Measurements from ENCODE around the gene ZNF829.

The ZNF829 gene

DNA sequence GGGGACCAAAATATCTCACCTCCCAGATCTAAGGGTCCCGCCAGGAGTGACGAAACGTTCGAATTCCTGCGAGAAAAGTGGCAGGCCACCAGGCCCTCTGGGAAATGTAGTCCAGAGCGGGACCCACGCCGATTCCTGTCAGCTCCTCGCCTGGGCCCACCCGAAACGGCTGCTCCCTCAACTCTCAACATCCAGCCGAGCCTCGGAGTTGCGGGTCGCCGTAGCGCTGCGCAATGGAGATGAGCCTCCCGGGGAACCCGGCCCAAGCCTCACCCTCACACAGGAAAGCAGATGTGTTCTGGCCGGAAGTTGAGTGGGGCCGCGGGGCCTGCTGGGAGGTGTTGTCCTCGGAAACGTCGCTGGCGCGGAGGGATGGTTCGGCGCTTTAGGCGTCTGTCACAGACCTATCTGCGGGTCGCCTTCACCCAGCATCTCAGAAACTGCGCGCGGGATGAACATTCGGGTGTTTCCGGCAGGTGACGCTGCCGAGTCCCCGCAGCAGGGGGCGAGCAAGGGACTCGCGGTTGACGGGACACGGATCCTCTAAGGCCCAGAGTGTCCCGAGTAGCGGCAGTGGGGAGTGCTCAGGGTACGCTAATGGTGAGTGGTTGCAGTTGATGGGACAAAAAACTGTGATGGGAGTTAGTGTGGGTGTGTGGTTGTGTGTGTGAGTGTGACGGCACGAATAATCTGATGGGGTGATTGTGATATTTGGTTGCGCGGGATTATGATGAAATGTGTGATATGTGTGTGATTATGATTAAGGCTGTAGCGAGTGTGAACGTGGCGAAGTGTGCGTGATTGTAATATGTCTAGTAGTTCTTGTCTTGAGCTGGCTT, at the start of gene ZNF829, which contains the start of gene ZNF568:
Gene ZNF829 (minus strand): TSS at position 300 of the 839 bp plus-strand sequence. CDS start 1,124 bp downstream, outside the sequence.
Gene ZNF568 (plus strand): TSS at position 341 of the 839 bp plus-strand sequence. CDS start 6,439 bp downstream, outside the sequence.
- DNase-seq, result peak; percentile 96

DNA sequence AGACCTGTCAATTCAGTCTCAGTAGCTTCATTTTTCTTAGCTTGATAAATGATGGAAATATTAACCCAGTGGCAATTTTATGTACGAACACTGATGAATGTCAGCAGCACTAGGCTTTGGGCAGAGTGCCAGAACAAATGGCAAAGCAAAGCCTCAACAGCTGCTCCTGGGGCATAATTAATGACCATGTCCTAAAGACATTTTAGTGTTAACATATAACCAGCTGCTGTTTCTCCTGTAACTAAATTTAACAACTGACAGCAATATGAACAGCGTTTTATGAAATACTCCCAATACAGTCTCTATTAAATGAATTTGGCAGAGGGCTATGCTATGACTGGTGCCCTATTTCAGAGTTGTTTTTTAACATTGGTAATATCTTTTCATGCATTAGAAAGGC, 47.2 kb upstream of the ZNF829 start:
- no peak for DNase-seq

DNA sequence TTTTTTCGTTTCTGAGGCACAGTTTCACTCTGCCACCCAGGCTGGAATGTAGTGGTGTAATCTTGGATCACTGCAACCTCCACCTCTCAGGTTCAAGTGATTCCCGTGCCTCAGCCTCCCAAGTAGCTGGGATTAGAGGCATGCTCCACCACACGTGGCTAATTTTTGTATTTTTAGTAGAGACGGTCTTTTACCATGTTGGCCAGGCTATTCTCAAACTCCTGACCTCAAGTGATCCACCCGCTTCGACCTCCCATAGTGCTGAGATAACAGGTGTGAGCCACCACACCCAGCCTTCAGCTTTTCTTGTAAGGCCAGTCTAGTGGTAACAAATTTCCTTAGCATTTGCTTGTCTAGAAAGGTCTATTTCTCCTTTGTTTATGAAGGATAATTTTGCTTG, 46.3 kb upstream of the ZNF829 start:
- no peak for DNase-seq

DNA sequence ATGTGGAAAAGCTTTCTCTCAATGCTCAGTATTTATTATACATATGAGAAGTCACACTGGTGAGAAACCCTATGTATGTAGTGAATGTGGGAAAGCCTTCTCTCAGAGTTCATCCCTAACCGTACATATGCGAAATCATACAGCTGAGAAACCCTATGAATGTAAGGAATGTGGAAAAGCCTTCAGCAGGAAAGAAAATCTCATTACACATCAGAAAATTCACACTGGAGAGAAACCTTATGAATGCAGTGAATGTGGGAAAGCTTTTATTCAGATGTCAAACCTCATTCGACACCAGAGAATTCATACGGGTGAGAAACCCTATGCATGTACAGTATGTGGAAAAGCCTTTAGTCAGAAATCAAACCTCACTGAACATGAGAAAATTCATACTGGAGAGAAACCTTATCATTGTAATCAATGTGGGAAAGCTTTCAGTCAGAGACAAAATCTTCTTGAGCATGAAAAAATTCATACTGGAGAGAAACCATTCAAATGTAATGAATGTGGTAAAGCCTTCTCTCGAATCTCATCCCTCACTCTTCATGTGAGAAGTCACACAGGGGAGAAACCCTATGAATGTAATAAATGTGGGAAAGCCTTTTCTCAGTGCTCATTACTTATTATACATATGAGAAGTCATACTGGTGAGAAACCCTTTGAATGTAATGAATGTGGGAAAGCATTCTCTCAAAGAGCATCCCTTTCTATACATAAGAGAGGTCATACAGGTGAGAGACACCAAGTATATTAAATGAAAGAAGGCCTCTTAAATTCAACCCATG, 34.4 kb upstream of the ZNF829 start:
- DNase-seq, result no peak

DNA sequence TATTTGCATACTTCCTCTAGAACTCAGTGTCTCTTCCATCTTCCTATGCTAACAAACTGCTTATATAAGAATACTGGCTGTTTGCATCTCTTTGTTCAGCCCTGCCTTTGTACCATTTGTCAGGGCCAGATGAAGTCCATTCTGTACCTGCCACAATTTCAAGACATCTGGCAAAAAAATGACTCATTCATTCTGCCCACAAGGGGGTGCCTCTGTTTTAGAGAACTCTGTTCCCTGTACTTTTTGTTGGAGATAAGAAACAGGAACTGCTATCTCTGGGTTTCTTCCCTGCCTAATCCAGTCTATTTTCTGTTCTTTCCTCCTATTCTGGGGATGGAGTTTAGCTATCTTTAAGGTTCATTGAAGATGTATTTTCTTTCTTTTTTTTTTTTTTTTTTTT, 23.1 kb upstream of the ZNF829 start:
- DNase-seq, result no peak

DNA sequence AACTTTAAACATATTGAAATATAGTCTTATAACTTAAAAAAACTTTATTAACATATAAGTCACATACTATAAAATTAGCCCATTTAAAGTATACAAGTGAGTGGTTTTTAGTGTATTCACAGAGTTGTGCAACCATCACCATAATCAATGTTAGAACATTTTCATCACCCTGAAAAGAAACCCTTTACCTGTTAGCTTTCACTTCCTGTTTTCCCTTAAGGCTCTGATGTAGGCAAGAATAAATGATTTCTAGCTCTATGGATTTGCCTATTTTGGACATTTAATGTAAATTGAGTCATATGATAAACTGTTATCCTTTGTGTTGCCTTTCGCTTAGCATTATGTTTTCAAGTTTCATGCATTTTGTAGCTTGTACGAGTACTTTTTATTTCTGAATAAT, 15.6 kb upstream of the ZNF829 start:
- DNase-seq, result no peak

DNA sequence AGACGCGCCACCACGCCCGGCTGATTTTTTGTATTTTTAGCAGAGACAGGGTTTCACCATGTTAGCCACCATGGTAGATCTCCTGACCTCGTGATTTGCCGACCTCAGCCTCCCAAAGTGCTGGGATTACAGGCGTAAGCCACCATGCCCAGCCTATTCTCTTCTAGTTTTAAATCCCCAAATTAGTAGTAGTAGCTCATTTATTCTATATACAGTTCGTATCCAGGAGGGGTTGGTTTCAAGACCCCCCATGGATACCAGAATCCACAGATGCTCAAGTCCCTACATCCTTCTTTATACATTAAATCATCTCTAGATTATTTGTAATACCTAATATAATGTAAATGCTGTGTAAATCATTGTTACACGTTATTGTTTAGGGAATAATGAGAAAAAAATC, 2.0 kb upstream of the ZNF829 start:
- DNase-seq, result no peak

DNA sequence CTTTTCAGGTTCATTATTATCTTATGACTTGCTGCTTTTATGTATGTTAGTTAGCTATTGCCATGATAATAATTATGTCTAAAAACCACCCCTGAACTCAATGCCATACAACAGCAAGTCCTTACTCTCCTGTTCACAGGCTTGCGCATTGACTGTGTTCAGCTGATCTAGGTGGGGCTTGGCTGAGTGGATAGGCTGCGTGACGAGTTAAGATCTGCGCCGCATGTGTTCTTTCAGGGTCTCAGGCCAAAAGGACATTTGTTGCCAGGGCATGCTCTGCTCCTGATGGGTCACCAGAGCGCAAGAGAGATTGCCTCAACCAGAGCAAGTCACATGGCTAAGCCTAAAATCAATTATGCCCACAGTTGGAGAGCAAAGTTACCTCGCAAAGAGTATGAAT, 900 bp upstream of the ZNF829 start:
- no peak for DNase-seq

DNA sequence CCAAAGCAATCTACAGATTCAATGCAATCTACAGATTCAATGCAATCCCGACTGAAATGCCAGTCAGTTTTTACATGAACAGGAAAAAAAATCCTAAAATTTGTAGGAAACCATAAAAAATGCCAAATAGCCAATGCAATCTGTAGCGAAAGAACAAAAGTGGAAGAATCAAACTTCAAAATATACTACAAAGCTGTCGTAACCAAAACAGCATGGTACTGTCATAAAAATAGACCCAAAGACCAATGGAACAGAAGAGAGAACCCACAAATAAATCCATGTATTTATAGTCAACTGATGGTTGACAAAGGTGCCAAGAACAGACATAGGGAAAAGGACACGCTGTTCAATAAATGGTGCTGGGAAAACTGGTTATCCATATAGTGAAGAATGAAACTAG, 17.7 kb downstream of the ZNF829 start:
- no peak for DNase-seq

DNA sequence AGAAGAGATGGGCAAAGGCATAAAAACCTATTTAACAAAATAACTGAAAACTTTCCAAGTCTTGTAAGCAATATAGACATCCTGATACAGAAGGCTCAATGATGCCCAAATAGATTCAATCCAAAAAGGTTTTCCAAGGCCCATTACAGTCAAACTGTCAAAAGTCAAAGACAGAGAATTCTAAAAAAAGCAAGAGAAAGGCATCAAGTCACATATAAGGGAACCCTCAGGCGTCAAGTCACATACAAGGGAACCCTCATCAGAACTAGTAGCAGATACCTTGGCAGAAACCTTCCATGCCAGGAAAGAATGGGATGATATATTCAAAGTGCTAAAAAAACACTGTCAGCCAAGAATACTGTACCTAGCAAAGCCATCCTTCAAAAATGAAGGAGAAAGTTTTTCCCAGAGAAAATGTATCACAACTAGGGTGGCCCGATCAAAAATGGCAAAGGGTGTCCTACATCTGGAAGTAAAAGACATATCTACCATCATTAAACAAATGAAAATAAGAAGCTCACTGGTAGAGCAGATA, 21.2 kb downstream of the ZNF829 start:
- DNase-seq, result no peak

DNA sequence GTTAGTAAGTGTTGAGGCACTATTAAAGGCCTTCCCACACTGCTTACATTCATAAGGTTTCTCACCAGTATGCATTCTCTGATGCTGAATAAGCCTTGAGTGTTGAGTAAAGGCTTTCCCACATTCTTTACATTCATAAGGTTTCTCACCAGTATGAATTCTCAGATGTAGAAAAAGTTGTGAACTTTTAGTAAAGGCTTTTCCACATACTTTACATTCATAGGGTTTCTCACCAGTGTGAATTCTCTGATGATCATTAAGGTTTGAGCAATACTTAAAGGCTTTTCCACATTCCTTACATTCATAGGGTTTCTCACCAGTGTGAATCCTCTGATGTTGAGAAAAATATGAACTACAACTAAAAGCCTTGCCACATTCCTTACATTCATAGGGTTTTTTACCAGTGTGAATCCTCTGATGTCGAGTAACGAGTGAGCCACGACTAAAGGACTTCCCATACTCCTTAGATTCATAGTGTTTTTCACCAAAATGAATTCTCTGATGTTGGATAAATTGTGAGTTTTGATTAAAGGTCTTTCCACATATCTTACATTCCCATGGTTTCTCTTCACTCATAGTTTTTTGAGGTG, 24.2 kb downstream of the ZNF829 start:
- no peak for DNase-seq

DNA sequence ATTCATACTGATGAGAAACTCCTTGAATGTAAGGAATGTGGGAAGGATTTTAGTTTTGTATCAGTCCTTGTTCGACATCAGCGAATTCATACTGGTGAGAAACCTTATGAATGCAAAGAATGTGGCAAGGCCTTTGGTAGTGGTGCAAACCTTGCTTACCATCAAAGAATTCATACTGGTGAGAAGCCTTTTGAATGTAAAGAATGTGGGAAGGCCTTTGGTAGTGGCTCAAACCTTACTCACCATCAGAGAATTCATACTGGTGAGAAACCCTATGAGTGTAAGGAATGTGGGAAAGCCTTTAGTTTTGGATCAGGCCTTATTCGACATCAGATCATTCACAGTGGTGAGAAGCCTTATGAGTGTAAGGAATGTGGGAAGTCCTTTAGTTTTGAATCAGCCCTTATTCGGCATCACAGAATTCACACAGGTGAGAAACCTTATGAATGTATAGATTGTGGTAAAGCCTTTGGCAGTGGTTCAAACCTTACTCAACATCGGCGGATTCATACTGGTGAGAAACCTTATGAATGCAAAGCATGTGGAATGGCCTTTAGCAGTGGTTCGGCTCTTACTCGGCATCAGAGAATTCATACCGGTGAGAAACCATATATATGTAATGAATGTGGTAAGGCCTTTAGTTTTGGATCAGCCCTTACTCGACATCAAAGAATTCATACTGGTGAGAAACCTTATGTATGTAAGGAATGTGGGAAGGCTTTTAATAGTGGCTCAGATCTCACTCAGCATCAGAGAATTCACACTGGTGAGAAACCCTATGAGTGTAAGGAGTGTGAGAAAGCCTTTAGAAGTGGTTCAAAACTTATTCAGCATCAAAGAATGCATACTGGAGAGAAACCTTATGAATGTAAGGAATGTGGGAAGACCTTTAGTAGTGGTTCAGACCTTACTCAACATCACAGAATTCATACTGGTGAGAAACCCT, 38.8 kb downstream of the ZNF829 start:
- DNase-seq, result no peak

DNA sequence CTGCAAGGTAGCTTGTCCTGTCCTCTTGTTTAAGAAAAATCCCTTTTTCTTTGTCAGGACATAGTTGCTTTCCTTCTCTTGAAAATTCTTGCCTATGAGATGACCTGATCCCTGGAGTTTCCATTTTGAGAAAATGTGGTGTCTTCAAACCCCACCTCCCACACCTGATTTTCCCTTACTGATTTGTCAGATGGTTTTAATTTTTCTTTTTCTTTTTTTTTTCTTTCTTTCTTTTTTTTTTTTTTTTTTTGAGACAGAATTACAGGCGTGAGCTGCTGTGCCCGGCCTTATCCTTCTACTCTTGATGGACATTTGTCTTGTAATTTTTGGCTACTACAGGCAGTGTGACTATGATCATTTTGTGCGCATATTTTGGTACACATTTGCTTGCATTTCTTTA, 64.2 kb downstream of the ZNF829 start:
- no peak for DNase-seq

DNA sequence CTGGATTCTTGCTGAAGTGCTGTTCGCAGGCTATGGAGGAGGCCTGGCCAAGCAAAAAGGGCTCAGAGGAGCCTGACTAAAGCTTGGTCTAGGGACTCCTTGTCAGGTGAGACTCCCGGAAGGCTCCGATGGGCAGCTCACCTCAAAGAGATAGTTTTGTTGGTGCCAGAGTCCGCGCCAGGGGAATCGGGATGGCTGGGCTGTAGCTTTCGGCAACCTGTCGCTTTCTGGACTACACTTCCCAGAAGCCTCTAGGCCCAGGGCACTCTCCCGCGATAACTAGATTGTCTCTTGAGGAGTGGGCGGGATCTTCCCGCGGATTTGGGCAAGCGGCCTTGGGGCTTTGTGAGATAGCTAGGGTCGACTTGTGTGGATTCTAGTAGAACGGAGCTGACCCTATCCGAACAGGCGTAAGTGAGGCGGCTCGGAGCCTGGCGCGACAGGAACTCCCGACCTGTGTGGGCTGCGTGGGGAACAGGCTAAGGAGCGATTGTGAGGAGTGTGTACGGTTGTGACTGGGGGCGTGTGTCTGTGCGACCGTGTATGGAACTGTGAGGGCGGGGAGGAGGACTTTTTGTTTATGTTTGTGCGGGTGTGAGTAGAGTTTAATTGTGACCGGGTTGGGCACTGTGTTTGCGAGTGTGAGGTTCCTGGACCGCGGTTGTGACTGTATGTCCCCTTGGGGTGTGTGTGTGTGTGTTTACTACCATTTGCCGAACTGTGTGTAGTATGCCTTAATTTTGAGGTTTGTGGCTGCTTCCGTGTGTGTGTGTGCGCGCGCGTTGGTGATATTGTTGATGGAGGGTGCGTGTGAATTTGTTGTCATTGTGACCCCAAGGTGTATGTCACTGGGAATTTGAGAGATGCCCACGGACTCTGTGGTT, 65.3 kb downstream of the ZNF829 start, which contains the start of gene ZNF345:
Gene ZNF345 (plus strand): TSS at position 318 of the 884 bp plus-strand sequence. CDS start 25,955 bp downstream, outside the sequence.
- DNase-seq, result peak; percentile 94

DNA sequence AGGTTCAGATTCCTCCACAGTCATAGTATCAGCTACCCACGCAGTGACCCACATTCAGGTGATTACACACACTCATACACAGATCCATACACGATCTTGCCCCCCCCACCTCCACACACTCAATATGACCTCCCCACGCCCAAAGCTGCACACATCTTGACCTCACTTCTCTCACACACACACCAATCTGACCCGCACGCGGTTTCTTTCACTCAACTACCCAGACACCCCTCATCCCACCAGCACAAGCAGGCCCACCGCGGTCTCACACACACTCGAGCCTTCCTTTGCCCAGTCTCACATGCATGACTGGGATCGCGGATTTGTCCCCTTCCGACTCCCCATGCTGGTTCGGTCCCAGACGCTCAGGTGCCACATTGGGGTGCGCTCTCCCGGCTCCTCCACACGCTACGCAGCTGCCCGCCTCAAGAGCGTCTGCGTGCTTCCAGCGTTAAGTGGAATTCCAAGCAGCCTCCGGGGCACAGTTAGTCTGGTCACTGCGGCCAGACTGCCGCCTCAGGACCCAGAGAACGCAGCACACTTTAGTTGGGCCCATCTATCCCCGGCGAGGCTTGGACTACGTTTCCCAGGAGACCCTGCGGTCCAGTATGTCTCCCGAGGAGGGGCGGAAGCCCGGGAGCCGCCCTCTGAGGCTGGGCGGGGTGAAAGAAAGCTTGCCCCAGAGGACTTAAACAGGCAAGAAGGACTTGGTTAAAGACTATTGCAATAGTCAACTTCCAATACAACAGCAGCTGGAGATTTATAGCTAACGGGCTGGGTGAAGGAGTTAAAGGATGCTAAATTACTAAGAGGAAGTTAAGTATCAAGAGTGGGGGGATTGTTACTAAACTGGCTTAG, 66.2 kb downstream of the ZNF829 start:
- peak; percentile 91 for DNase-seq

DNA sequence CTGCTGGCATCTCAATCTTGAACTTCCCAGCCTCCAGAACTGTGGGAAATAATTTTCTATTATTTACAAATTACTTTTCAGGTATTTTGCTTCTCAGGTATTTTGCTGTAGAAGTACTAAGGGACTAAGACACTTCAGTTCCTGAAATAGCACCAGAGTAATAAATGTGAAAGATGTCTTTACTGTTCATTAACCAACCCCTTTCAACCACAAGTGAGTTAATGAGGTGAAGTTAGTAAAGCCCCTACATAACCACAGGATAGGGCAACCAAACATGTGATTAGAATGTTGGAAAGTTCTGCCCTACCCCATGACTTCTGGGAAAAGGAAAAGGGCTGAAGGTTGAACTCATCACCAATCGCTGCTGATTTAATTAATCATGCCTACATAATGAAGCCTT, 68.1 kb downstream of the ZNF829 start:
- no peak for DNase-seq

DNA sequence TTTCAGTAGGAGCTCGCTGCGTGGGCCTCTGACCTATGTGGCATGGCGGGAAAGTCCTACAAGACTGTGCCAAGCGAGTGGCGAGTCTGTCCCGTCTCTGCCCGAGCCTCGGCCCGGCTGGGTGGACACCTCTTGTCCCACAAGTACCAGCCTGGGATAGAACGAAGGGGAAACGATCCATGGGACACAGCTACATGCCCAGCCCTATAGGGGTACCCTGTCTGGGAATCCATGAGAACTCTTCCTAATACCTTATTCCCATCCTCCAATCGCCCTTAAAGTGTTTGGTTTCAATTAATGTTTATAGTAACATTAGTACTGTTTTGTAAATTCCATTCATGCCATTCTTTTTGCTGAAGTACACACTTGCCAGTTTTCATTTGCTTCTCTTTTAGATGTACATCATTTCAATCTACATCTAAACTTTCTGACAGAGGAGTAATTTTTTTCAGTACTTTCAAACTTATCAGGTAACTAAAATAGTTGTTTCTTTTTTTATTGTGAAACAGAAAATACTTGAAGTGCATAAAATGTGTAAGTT, 77.2 kb downstream of the ZNF829 start:
- DNase-seq, result no peak

Data from CD4-positive, alpha-beta T cell treated with Interleukin-17A for 1 hour (primary cell).